Pancreas (tissue), 10 donors: Measurements from ENCODE around the gene CACNA1E. TPM values are rescaled to one million over a fixed set of nuclear protein-coding genes. Genes with fewer than 3 reads are reported as not detected.

Experiments
- ATAC-seq, 4 donors: fragments of 200-7000 bp; cut with Tn5 transposase; one replicate each; pipeline versions ENCODE4 v1.8.0 to v1.9.1; 2020; ENCODE audit warnings: mild to moderate bottlenecking in 4 of 4, moderate library complexity in 4 of 4
- DNase-seq, 6 donors: peaks; one replicate each; pipeline ENCODE4 v3.0.0-alpha.2; 2020
- FAIRE-seq: peaks from 2 replicates; lab custom pipeline; 2012; peaks lifted over from hg19 to GRCh38; lab: Jason Lieb, UNC
- H3K27ac ChIP-seq, 4 donors: fragments of 200-600 bp; sonication (generic); 1 replicate in 3 of 4; 2 replicates in 1 of 4; pipeline versions ENCODE4 v1.5.0 to v1.8.0; 2020
- H3K27me3 ChIP-seq, 4 donors: fragments of 200-600 bp; one replicate each; pipeline ENCODE4 v1.8.0; 2021
- H3K36me3 ChIP-seq, 3 donors: fragments of 200-600 bp; sonication (generic) in 1 of 3; one replicate each; pipeline versions ENCODE4 v1.5.0 to v1.8.0; 2020 to 2021
- H3K4me1 ChIP-seq, 3 donors: fragments of 200-600 bp; one replicate each; pipeline ENCODE4 v1.8.0; 2021
- H3K4me3 ChIP-seq, 4 donors: fragments of 200-600 bp; sonication (generic) in 2 of 4; one replicate each; pipeline versions ENCODE4 v1.5.0 to v1.8.0; 2020 to 2021
- H3K9me3 ChIP-seq, 4 donors: fragments of 200-600 bp; one replicate each; pipeline ENCODE4 v1.8.0; 2021
- WGBS, 2 donors: extraction: QIAGEN DNeasy Blood & Tissue Kit; methylation state at CpG; one replicate each; pipeline ENCODE4 v1.1.7; 2013; 5-methylcytosine and 5-hydroxymethylcytosine counted together
- intact Hi-C, 3 donors: fragments of 100-400 bp; cut with DNase I; formaldehyde crosslinking; loops; one replicate each; pipeline versions ENCODE4 v1.11.1 to v1.14.2; 2022
- polyA plus RNA-seq, 2 donors: library from polyadenylated mRNA; stranded (reverse); fragments of 200-250 nt; gene quantifications; one replicate each; pipeline ENCODE4 v1.2.3, GENCODE V29; 2013
- total RNA-seq, 6 donors: library from RNA; stranded (reverse); fragmentation: NEBNext Ultra II Directional in 4 of 6; extraction: Animal tissue kit (Norgen Biotek cat#: 25700) in 4 of 6; gene quantifications; one replicate each; pipeline versions ENCODE4 v1.2.1 to v1.2.4, GENCODE V29; 2021 to 2023
- TF ChIP-seq, protein P1 (sequence below), 4 donors: fragments of 200-600 bp; sonication (generic) in 3 of 4; IDR thresholded peaks; one replicate each; pipeline versions ENCODE4 v1.5.0 to v1.8.0; 2021; ENCODE audit warnings: antibody characterized with exemption in 4 of 4
- donor health status: healthy with polysubstance abuse.
- donor health status: DM: no; HTN: no; CAD: no; lungs with moderate emphysema.
- donor health status: DM: no; HTN: no; CAD: no.
- donor health status: control.
- donor health status: control.
- donor health status: Bipolar disorder and iron deficiency.
- donor health status: DM: yes; HTN: yes; CAD: no.
- donor health status: DM: no; HTN: no; CAD: no.
- donor health status: DM: no; HTN: no; CAD: no.
- donor health status: DM: yes; HTN: yes; CAD: no.

CACNA1E gene
- total and polyA plus RNA-seq, 8 donors, result 0.02 to 0.12 (median 0.07) TPM; not detected in 2

DNA sequence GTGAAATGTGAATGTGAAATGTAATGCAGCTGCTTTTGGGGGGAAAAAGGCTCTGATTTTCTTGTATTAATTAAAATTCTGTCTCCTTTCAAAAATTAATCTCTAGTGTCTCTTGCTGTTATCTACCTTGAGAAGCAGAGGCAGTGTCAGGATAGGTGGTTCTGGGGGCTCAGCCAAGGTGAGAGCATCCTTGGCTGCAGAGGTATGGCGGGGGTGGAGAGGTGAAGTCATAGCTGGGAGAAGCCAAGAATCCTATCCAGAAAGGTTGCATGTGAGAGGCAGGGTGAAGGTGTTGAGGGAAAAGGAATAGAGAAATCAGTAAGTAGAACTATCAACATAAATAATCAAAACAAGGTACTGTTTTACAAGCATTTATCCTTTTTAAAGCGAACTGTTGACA, 181.2 kb downstream of the CACNA1E start:
- TF ChIP-seq, protein P1, sequence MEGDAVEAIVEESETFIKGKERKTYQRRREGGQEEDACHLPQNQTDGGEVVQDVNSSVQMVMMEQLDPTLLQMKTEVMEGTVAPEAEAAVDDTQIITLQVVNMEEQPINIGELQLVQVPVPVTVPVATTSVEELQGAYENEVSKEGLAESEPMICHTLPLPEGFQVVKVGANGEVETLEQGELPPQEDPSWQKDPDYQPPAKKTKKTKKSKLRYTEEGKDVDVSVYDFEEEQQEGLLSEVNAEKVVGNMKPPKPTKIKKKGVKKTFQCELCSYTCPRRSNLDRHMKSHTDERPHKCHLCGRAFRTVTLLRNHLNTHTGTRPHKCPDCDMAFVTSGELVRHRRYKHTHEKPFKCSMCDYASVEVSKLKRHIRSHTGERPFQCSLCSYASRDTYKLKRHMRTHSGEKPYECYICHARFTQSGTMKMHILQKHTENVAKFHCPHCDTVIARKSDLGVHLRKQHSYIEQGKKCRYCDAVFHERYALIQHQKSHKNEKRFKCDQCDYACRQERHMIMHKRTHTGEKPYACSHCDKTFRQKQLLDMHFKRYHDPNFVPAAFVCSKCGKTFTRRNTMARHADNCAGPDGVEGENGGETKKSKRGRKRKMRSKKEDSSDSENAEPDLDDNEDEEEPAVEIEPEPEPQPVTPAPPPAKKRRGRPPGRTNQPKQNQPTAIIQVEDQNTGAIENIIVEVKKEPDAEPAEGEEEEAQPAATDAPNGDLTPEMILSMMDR (IDR thresholded peaks at IDR 0.05), result no peak
- peaks cover 0 to 5% (median 0%) of the 10 kb centered on the region in 4 donors for H3K27me3 ChIP-seq
- H3K4me1 ChIP-seq, result no peaks in the 10 kb centered on the region
- H3K27ac ChIP-seq, result no peak overlapping the region
- DNase-seq (no peak), ATAC-seq (no peak), FAIRE-seq (no peak)
- H3K36me3 ChIP-seq, result no peaks in the 10 kb centered on the region
- no peak overlapping the region for H3K4me3 ChIP-seq
- intact Hi-C loops, result no loop called here
- WGBS, 2 donors, result 85 to 94% methylated on average over 2 of the region's 2 CpGs
- H3K9me3 ChIP-seq, result no peaks in the 10 kb centered on the region

DNA sequence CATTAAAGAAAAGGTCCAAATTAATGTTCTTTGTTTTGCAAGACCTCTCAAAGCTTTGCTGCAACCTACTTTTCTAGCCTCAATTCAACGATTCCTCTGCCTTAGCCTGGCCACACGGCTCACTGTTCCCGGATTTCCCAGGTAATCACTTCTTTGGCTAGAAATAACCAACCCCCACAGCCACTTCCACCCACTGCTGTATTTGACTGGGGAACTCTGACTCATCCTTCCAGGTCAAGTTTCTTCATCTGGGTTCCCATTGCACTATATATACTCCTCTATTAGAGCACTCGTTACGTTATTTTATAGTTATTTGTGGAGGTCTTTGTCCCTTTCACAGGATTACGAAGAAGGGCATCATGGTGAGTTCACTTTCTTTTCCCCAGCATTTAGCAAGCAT, 185.9 kb downstream of the CACNA1E start:
- Histone ChIP-seq H3K4me1 (no peaks in the 10 kb centered on the region), H3K27ac (no peak overlapping the region), H3K36me3 (no peaks in the 10 kb centered on the region), H3K9me3 (no peaks in the 10 kb centered on the region), H3K27me3 (peaks cover 0 to 5% (median 0%) of the 10 kb centered on the region in 4 donors), H3K4me3 (no peak overlapping the region)
- intact Hi-C loops, result no loop called here
- ATAC-seq, result no peak
- no peak for FAIRE-seq
- TF ChIP-seq, protein P1 (IDR thresholded peaks at IDR 0.05), result no peak
- WGBS, 2 donors, result 44 to 55% methylated on average over 6 of the region's 6 CpGs
- DNase-seq, result no peak

DNA sequence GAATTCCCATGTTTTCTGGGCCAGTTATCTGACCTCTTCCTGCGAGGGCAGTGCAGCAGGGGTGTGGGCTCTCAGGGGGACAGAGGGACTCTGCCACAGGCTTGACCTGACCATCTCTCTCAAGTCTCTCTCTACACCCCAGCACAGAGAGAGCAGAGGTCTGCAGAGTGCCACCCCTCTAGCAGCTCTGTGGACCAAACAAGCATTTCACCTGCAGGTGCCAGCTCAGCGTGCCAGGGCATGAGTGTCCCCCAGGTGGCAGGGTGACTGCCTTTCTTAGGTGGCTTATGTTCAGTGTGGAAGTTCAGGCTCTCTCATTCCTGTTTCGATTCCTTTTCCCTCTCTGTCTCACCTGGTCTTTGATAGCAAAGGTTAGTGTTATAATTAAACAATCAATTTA, 191.3 kb downstream of the CACNA1E start:
- 43 to 48% methylated on average over 3 of the region's 3 CpGs for WGBS, 2 donors
- Histone ChIP-seq H3K27ac (no peak overlapping the region), H3K36me3 (no peaks in the 10 kb centered on the region), H3K4me1 (no peaks in the 10 kb centered on the region), H3K4me3 (no peak overlapping the region), H3K9me3 (no peaks in the 10 kb centered on the region), H3K27me3 (peaks cover 0 to 3% (median 0%) of the 10 kb centered on the region in 4 donors)
- no peak for ATAC-seq
- intact Hi-C loops, result loop anchor here in 1 of 3 donors (10.0 kb wide), 1 partner anchor 190 kb away; the partner anchor contains the start of gene CACNA1E
- DNase-seq, result no peak
- FAIRE-seq, result no peak
- TF ChIP-seq, protein P1 (IDR thresholded peaks at IDR 0.05), result no peak

DNA sequence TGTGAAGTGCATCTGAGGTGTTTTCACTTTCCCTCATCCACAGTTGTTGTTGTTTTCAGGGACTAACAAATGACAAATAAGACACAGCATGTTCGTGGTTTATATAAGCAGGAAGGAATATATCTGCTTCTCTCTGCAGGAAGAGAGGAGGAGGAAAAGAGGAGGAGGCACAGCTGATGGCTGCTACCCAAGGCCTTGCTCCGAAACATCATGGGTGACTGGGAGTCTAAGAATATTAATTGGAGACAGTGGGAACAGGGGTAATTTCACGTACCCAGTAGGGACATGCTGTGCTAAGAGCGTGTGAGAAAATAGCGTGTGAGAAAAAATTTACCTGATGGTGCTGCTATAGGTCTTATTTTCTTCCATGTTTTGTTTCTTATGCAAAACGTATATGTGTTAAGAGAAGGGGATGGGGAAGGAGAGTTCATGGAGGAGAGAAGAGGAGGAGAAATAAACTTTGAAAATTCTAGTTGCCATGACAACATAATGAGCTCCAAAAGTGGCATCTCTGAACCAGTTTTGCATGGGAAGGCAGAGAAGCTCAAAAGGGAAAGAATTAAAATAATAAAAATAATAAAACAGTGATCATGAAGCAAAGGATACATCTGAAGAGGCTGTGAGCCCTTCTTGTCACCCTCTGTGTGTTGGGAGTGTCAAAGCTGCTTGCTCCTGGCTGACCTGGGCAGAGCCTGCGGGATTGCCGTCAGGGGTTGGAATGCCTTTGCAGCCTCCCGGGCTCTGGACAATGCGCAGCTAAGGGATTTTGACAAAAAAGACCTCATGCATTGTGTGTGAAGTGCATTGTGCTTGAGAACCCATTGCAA, 192.0 kb downstream of the CACNA1E start:
- H3K4me1 ChIP-seq, result no peaks in the 10 kb centered on the region
- H3K27ac ChIP-seq, result no peak overlapping the region
- FAIRE-seq, result no peak
- intact Hi-C loops, result loop anchor here in 1 of 3 donors (10.0 kb wide), 1 partner anchor 191 kb away; the partner anchor contains the start of gene CACNA1E
- no peak for DNase-seq
- TF ChIP-seq, protein P1 (IDR thresholded peaks at IDR 0.05), result no peak
- no peak overlapping the region for H3K4me3 ChIP-seq
- H3K27me3 ChIP-seq, result peaks cover 0 to 3% (median 0%) of the 10 kb centered on the region in 4 donors
- 35 to 45% methylated on average over 10 of the region's 10 CpGs for WGBS, 2 donors
- H3K9me3 ChIP-seq, result no peaks in the 10 kb centered on the region
- no peak for ATAC-seq
- H3K36me3 ChIP-seq, result no peaks in the 10 kb centered on the region

DNA sequence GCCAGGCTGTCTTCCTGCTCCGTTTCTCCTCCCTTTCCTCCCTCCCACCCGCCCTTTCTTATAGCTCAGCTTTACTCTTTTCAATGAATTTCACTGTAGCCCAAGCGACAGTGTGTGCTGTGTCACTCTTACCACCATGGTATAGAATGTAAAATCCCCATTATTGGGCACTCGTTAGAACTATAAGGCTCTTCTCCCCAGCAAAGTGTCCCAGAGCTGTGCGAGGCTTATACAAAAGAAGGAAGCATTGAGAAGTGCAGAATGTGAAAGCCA, 192.5 kb downstream of the CACNA1E start:
- H3K36me3 ChIP-seq, result no peaks in the 10 kb centered on the region
- no peak overlapping the region for H3K4me3 ChIP-seq
- H3K9me3 ChIP-seq, result no peaks in the 10 kb centered on the region
- FAIRE-seq (no peak), DNase-seq (no peak), ATAC-seq (no peak)
- no peaks in the 10 kb centered on the region for H3K4me1 ChIP-seq
- TF ChIP-seq, protein P1 (IDR thresholded peaks at IDR 0.05), result no peak
- no peak overlapping the region for H3K27ac ChIP-seq
- peaks cover 0 to 3% (median 0%) of the 10 kb centered on the region in 4 donors for H3K27me3 ChIP-seq
- WGBS, 2 donors, result 18 to 25% methylated on average over 5 of the region's 5 CpGs
- intact Hi-C loops, result loop anchor here in 1 of 3 donors (10.0 kb wide), 1 partner anchor 191 kb away; the partner anchor contains the start of gene CACNA1E
